GM19043 (cell line): Measurements from ENCODE around the gene ZNF773.
A peak's percentile ranks its signal among the peaks of the same experiment; 100 is the strongest.
"Not testable (repeated sequence)": the region's sequence is repeated elsewhere in the genome, so short reads cannot be mapped to it uniquely, and the experiment has no call there.

ENCODE experiments used
- ATAC-seq: cut with Tn5 transposase; IDR thresholded peaks from one replicate; pipeline ENCODE4 v1.9.1; 2021; ENCODE audit warnings: low read depth; ENCODE audit not compliant: unreplicated experiment

ZNF773 gene

GRCh38 chr19:57499680-57500395 is at the start of gene ZNF773:
ZNF773 (plus strand) TSS chr19:57499938; CDS start chr19:57500081, 143 bp downstream.
- ATAC-seq = peak; percentile 99

- ATAC-seq = no peak
Measured at GRCh38 chr19:57452307-57452706, 47.4 kb upstream of the ZNF773 start.

DNA sequence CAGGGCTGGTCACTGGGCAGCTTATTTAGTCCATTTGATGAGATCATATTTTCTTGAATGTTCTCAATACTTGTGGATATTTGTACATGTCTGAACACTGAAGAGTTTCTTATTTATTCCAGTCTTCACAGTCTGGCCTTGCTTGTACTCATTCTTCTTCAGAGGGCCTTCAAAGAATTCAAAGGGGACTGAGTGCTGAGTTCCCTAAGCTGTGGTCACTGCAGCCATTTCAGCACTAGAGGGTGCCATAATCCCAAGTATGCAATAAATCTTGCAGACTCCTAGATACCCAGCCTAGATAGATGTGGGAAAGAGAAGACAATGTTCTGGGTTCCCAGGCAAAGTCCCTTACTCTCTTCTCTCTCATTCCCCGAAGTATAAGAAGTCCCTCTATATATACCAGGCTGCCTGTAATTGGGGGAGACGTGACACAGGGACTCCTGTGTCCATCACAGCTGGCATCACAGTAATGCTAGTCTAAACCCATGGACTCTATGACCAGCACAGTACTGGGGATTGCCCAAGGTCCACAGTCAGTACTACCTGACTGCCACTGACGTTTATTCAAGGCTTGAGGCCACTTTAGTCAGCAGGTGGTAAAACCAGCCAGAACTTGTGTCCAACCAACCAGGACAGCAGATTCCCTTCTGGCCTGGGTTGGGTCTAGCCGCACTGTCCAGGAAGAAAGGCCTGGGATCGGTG is 33.9 kb upstream of the ZNF773 start:
- ATAC-seq = no peak

DNA sequence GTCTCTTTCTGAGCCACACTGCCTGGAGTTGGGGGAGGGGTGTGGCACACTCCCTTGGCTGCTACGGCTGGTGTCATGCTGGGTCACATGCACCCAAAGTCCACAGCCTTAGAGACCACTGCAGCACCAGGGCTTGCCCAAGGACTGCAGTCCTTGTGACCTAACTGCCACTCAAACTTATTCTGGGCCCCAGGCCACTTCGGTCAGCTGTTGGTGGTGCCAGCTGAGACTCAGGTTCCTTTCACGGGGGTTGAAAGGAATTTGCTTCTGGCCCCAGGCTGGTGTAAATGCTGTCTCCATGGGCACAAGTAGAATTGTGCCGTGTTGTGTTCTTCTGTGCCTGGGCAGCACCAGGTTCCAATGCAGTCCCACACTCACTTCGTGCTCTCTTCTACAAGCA is 33.2 kb upstream of the ZNF773 start:
- no peak for ATAC-seq

DNA sequence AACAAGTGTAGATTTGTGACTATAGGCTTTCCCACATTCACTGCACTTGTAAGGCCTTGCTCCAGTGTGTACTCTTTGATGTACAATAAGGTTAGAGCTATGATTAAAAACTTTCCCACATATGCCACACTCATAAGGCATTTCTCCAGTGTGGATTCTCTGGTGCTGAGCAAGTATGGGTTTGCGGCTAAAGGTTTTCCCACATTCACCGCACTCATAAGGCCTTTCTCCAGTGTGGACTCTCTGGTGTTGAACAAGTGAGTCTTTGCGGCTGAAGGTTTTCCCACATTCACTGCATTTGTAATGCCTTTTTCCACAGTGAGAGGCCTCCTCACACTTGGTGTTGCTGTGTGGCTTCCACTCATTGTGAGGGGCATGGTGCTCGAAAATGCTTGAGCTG is 26.1 kb upstream of the ZNF773 start:
- no peak for ATAC-seq

- peak; percentile 93 for ATAC-seq
Measured at GRCh38 chr19:57477191-57478008, 22.3 kb upstream of the ZNF773 start, which contains the start of gene ZNF772. ZNF772 (minus strand) TSS chr19:57477566; CDS start chr19:57477309, 257 bp downstream.

DNA sequence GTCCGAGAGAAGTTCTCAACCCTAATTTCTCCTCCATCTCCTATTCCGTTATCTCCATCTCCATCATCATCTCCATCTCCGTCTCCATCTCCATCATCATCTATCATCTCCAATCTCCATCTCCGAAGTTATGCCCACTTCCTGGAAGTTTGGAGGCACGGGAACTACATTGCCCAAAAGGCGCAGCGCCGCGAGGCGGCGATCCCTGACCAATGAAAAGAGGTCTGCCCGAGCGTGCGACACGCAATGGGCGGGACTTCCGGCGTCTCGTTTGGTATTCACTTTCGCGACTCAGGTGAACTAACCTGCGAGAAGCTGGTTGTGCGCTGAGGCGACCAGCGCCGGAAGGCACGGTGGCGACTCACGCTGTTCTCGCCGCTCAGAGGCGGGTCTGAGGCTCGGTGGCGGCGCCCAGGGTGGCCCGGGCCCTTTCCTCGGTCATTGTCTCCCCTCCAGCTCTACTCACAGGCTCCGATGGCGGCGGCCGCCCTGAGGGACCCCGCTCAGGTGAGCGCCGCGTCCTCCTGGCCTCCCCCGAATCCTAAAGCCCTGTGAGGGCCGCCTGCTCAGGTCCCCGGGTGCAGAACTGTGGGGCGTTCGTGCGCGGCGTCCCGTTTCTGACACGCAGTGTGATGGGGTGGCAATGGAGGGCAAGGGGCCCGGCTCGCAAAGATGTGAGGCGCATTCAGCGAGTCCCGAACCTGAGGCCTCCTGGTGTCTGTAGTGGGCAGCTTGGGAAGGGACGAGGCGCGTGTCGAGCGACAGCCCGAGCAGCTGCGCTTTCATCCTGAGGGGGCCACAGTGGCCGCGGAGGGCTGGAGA is 12.1 kb upstream of the ZNF773 start, which contains the start of gene ZNF419:
Gene ZNF419, plus strand, starts transcription at position 274 of the 822 bp plus-strand sequence. Its CDS starts 201 bp downstream, at position 475.
- ATAC-seq = peak; percentile 95

- not testable (repeated sequence) for ATAC-seq
Measured at GRCh38 chr19:57488299-57488644, 11.5 kb upstream of the ZNF773 start.

DNA sequence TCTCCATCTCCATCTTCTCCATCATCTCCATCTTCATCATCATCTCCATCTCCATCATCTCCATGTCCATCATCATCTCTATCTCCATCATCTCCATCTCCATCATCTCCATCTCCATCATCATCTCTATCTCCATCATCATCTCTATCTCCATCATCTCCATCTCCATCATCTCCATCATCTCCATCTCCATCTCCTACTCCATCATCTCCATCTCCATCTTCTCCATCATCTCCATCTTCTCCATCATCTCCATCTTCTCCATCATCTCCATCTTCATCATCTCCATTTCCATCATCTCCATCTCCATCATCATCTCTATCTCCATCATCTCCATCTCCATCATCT is 432 bp upstream of the ZNF773 start:
- not testable (repeated sequence) for ATAC-seq

- ATAC-seq = not testable (repeated sequence)
Measured at GRCh38 chr19:57500400-57500799, 662 bp downstream of the ZNF773 start.

GRCh38 chr19:57506163-57506562 is 6.4 kb downstream of the ZNF773 start:
- ATAC-seq = no peak

DNA sequence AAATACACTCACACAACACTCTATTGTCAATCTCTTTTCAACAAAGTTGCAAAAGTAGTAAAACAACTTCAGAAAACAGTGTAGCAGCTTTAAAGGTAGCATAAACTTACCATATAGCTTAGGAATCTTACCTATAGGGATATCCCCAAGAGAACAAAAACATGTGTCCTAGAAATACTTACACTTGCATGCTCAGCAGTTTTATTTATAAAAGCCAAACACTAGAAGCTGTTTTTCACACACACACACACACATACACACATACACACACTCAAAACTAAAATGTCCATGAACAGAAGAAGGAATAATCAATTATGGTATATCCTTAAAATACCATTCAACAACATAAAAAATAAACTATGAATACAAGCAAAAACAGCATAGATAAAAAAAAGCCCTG is 11.7 kb downstream of the ZNF773 start:
- no peak for ATAC-seq

DNA sequence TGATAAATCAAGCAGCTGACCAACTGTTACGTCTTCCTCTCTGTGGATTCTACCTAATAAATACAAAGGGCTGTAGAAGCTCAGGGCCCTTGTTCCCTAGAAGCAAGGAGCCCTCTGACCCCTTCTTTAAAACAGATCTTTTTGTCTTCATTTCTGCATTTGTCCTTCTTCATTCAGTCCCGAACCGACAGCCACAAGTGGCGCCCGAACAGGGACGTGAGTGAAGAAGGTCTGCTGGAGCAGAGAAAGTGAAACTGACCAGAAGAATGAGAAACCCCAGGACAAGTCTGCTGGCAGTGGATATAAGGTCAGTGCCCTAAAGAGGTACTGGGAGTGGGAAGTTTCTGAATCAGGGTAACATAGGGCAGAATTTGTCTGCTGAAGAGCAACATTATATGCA is 13.1 kb downstream of the ZNF773 start:
- ATAC-seq = no peak

DNA sequence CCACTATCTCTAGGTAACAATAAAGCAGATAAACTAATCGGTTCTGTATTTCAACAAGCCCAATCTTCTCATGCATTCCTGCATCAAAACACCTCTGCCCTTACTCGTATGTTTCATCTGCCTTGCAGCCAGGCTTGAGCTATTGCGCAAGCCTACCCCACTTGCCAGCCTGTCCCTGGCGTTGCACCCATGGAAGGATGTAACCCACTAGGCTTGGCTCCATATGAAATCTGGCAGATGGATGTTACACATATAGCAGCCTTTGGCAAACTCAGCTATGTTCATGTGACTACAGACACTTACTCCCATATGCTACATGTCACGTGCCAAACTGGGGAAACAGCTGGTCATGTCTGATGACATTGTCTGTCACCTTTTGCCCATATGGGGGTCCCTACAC is 15.5 kb downstream of the ZNF773 start:
- no peak for ATAC-seq

GRCh38 chr19:57518021-57518420 is 18.3 kb downstream of the ZNF773 start:
- not testable (repeated sequence) for ATAC-seq

- ATAC-seq = peak; percentile 96
Measured at GRCh38 chr19:57527136-57527881, 27.6 kb downstream of the ZNF773 start, which contains the start of gene ZNF549. ZNF549 (plus strand) TSS chr19:57527356; CDS start chr19:57527574, 218 bp downstream.

DNA sequence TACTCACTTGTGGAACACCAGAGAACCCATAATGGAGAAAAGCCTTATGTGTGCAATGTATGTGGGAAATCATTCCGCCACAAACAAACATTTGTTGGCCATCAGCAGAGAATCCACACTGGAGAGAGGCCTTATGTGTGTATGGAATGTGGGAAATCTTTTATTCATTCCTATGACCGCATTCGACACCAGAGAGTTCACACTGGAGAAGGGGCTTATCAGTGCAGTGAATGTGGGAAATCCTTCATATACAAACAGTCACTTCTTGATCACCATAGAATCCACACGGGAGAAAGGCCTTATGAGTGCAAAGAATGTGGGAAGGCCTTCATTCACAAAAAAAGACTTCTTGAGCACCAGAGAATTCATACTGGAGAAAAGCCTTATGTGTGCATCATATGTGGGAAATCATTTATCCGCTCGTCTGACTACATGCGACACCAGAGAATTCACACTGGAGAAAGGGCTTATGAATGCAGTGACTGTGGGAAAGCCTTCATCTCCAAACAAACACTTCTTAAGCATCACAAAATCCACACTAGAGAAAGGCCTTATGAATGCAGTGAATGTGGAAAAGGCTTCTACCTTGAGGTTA is 38.3 kb downstream of the ZNF773 start:
- ATAC-seq = no peak

- no peak for ATAC-seq
Measured at GRCh38 chr19:57546513-57546912, 46.8 kb downstream of the ZNF773 start.

DNA sequence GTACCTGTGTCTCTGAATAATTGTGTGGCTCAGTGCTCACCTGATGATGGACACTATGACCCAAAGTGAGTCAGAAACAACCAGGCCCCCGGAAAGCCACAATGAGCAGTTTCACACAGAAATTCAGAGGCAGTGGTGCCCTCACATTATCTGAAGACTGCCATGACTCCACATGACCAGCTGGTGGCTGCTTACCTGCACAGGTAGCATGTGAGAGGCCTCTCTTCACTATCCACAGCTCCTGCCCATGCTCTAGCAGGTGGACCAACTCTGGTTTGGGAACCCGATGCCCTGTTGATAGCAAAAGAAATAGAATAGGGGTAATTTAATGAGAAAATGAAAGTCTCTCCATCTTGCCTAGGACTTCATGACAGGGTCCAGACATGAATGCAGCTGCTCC is 52.7 kb downstream of the ZNF773 start:
- no peak for ATAC-seq
